Heart left ventricle (tissue), 13 donors: Measurements from ENCODE around the gene CXXC5.

Experiments used
- CTCF ChIP-seq, 12 donors: fragments of 200-600 bp; sonication (generic) in 4 of 12; IDR thresholded peaks; one replicate each; pipeline versions ENCODE4 v1.5.0 to v1.8.0; 2018 to 2022; ENCODE audit warnings: antibody characterized with exemption in 12 of 12, mild to moderate bottlenecking in 5 of 12
- POLR2A ChIP-seq, 2 donors: fragments of 450-650 bp; IDR thresholded peaks; one replicate each; pipeline ENCODE4 v1.6.1; 2017; ENCODE audit warnings: antibody characterized with exemption in 2 of 2, mild to moderate bottlenecking in 2 of 2, moderate library complexity in 2 of 2
- donor health status: ischemic (EF 13 %, LVEDD 7.1; RV severe dilation, severe dysfunction).
- donor health status: DM: no; HTN: yes; CAD: no.
- donor health status: DM: no; HTN: no; CAD: no.
- donor health status: ischemic (EF 25% LVEDD 6.9; RV normal size, moderate dysfunction).
- donor health status: ischemic (EF 25% LVEDD 5.7; RV mildly dilated, moderate dysfunction).
- donor health status: ischemic (EF 35%, LVEDD 5.7; RV mildly dilated, moderate dysfunction).
- donor health status: nonischemic (EF 11% LVEDD 7.7; RV severe dilation, severe dysfunction).
- donor health status: DM: yes; HTN: yes; CAD: no.
- donor health status: PGD.
- donor health status: ischemic (EF 29% LVEDD 5.4; RV normal size, mild dysfunction).
- donor health status: nonischemic (EF 23%, LVEDD 6.1; RV moderate dilation, normal function).

GRCh38 chr5:139700711-139701055 is 52.5 kb downstream of the CXXC5 start:
- no peak for TF ChIP-seq CTCF (IDR thresholded peaks at IDR 0.05)
- TF ChIP-seq POLR2A (IDR thresholded peaks at IDR 0.05): no peak
